Measurements from ENCODE around the gene EPHB3.

DNA sequence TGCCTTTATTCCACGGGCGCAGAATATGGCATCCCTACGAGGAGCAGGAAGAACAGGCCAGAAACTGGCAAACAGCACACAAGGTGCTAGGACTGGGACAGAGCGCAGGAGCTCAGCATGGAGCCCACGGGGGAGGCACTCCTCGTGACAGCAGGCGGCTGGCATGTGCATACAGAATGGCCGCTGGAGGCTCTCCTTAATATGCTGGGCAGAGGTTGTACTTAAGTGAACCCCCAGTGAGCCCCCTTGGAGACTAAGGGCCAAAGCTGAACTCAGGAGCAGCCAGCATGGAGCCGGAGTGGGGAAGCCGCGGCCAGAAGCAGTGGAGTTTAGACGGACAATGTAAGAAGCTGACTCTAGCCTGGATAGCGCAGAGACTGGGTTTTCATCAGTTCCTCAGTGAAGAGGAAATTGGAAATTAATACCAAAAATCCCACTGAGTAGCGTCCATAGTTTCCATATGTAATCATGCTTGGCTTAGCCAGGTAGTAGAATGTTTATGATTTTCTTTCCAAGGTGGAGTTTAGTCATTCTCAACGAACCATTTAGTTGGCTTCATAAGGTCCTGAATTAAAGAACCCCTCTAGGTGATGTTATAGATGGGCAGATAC lies 69.4 kb downstream of the EPHB3 start:
- TF ChIP-seq CTCF (IDR thresholded peaks at IDR 0.05; ENCODE audit: insufficient read depth, low read depth, low read length) (no peak), EZH2 (IDR thresholded peaks at IDR 0.05; ENCODE audit: insufficient read depth, low read length) (no peak)
